ENCODE results near the gene HOXB8.

DNA sequence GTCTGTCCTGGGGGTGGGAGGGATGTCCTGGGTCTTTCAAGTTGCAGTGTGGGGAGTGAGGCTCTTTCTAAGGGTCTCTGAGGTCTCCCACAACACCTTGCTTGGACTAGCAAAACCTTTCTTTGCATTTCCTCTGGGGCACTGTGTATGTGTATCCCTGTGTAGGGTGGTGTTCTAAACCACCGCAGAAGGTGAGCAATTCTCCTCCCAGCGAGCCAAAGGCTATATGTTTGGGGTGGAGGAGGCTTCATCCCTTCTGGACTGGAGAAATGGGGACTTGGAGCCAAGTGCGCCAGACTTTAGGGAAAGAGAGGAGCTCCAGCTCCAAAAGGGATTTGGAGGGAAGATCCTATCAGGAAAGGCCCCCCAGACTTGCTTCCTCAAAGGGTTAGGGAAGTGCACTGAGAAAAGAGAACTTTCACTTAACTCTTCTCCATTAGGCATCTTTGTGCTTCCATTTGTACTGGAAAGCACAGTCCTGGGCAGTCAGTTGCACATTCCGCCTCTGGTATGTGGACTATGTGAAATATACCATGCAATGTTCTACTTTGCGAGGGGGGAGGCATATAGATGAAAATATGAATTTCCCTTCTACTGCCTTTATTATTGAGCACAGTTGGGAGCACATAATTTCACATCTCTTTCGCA lies 29.9 kb upstream of the HOXB8 start:
- TF ChIP-seq CTCF (IDR thresholded peaks at IDR 0.05 in 8 of 11, conservative IDR thresholded peaks at IDR 0.05 in 3 of 11) (no peak), POLR2A (IDR thresholded peaks at IDR 0.05) (no peak), POLR2AphosphoS5 (IDR thresholded peaks at IDR 0.05) (no peak)
